ENCODE results near the gene MS4A4A. TPM values are rescaled to one million over a fixed set of nuclear protein-coding genes. Genes with fewer than 3 reads are reported as not detected.
"Not testable (repeated sequence)": the region's sequence is repeated elsewhere in the genome, so short reads cannot be mapped to it uniquely, and the experiment has no call there.

The MS4A4A gene
- 1 to 10 TPM; 4.4 to 7.5 (median 7.3) TPM for polyA plus RNA-seq (ENCODE audit: insufficient read length in 4 of 4)

DNA sequence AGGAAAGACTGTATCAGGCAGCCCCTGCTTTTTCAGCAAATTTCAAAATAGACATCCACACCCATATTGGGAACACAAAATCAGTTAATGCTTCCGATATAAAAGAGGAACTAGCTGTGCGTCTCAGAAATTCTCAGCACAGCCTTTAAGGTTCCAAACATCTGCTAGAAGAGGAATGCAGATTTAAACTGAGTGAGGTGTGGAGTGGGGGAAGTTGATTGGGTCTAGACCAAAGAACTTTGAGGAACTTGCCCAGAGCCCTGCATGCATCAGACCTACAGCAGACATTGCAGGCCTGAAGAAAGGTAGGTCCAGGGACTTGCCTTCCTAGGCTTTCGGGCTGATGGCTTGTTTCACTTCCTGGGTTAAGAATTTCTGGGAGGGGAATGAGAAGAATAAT is at the start of gene MS4A4A:
Gene MS4A4A, plus strand, starts transcription at position 255 of the 400 bp plus-strand sequence. Its CDS starts 10 bp downstream, at position 265.
- no peak for DNase-seq (ENCODE audit: low read depth in 4 of 4, low spot score in 3 of 4)

DNA sequence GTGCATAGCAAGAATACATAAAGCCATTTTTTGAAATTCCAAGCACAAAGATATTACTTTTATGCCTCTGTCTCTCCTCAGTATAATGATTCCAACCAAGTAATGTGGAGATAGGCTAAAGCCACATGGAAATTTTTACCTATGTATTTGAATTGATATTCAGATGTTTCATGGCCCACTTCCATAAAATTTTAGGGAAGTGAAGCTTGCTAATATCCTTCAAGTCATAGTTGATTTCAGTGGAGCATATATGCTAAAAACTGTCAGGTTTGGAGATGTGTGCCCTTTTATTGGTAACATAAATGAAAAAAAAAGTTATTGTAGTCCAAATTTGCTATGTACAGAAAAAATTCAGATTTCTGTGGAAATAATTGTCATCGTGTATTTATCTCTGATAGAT is 49.8 kb upstream of the MS4A4A start:
- DNase-seq (ENCODE audit: low read depth in 4 of 4, low spot score in 3 of 4), result no peak

DNA sequence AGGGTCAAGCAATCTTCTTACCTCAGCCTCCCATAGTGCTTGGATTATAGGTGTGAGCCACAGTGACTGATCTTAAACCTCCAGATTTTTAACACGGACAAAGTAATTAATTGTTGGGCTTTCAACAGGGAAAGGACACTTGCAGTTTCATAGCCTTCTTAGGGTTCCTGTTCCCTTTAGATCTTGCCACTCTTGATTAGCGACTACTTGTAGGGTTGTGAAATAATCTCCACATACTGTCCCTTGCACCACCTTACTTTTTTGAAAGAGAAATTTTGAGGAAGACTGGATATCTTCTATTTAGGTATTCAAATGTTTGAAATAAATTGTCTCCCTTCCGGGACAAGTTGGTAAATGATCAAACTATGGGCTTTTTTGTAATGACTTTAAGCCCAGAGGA is 45.1 kb upstream of the MS4A4A start:
- no peak for DNase-seq (ENCODE audit: low read depth in 4 of 4, low spot score in 3 of 4)

DNA sequence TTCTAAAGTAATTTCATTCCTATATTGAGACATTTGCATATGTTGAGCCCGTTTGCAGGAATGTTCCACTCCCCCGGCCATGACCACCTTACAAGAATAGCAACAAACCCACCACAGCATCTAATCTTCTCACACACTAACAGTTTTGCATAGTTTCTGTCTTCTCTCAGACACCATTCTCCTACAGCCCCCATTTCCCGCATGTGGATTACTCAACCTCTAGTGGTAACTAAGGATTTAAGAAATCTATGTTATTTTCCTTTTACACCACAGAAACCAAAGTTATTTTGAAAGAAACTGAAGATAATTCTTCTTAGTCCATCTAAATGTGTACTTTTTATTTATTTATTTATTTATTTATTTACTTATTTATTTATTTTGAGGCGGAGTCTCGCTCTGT is 39.8 kb upstream of the MS4A4A start:
- no peak for DNase-seq (ENCODE audit: low read depth in 4 of 4, low spot score in 3 of 4)

DNA sequence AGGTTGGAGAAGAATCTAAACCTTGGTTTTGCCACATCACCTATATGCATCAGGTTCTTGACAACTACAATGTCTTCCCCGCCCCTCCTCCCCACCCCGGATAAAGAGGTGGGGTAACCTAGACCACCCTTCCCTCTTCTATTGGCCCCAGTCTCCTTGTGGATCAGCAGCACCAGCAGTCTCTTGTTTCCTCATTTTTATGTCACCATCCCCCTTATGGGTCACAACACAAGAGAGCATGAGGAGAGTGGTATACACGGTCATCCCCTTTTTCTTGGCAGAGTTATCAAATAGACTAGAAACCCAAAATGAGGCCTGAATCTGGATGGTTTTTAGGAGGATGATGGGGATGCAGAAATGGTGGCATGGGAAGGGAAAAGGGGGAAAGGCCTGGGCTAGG is 38.7 kb upstream of the MS4A4A start:
- no peak for DNase-seq (ENCODE audit: low read depth in 4 of 4, low spot score in 3 of 4)

- no peak for DNase-seq (ENCODE audit: low read depth in 4 of 4, low spot score in 3 of 4)
Observed at GRCh38 chr11:60242740-60243239, 37.7 kb upstream of the MS4A4A start, which contains the start of gene MS4A4E. Gene MS4A4E (minus strand): TSS chr11:60243137. CDS start chr11:60230055, 13,082 bp downstream.

DNA sequence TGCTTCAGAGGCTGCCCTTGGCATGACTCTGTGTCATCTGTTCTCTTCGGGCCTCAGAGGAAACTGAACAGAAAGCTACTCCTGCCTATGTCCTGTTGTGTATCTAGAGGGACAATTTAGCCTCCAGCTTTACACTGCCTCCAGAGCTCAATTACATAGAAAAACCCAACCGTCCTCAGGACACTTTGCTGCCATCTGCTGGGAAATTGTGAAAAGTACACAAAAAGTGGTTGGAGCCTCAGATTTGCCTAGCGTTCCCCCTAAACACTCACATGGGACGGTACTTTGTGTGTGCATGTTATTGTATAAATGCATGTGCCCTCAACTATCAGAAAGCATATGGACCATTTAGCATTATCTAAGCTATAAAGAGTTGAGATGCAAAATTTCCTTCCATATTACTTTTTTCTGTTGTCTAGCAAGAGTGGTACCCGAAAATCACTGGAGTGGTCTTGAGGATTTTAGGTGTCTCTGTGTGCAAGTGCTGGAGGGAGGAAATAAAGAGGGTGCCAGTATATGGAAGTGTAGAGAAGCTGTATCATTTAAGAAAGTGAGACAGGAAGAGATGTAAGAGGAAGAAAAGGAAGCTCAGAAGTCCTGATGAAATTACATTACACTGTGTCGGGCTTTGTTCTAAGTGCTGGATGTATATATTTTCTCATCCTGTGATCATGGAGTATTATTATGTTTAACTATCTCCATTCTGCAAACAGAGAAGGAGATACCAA is 28.8 kb upstream of the MS4A4A start:
- peak in 2 of 4 donors; percentile 10 to 12 for DNase-seq (ENCODE audit: low read depth in 4 of 4, low spot score in 3 of 4)

DNA sequence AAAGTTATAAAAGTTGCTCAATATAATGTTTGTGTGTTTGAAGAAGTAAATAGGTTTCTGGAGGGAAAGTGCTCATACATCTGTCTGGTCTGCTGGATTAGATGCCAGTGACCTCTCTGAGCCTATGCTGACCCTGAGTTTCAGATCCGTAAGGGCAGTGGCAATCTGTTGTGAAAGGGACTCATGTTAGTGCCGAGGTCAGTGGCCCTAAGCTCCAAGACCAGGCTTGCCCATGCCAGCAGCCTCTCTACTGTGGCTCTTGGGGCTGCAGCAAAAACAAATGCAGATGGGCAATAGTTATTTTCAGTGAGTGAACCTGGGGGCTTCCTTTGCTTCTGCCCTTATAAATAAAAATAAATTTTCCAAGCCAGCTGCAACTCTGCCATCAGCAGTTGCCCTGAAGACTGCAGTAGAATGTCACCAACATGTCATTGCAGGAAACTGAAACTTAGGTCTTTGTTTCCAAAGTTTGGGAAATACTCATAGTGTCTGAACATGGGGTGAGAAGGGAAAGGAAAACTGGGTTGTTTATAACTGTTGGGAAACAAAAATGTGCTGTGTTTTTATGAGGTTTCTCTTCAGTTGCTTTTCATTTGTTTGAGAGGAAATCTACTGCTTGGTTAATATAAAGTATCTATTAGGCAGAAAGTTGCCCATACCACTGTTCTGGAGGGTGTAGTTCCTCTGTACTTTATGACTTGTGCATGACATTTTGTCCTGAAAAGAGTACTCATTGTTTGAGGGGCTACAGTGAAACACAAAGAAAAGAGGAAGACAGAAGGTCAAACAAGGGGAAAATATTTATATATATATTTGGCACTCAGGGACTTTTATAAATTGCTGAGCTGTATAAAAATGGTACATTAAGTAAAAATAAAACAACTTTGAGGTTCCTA is 28.0 kb upstream of the MS4A4A start:
- DNase-seq (ENCODE audit: low read depth in 4 of 4, low spot score in 3 of 4), result no peak

GRCh38 chr11:60257956-60258722 is 22.3 kb upstream of the MS4A4A start:
- DNase-seq (ENCODE audit: low read depth in 4 of 4, low spot score in 3 of 4), result no peak

DNA sequence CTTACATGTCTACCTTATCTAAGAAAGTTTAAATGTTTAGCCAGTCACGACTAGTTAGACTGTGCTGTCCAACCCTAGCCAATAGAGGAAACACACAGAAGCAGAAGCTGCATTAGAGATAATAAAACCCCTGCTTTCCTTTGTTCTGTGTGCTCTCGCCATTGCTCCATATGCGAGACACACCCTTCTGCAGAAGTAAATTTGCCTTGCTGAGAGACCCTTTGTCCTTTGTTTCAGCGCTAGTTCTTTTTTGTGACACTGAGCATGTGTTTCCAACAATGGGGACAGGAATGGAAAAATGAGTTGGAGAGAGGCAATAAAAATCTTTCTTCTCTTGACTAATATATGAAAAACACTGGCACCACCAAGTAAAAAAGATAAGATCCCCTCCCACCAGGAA is 19.5 kb upstream of the MS4A4A start:
- no peak for DNase-seq (ENCODE audit: low read depth in 4 of 4, low spot score in 3 of 4)

- no peak for DNase-seq (ENCODE audit: low read depth in 4 of 4, low spot score in 3 of 4)
Observed at GRCh38 chr11:60263402-60263801, 17.1 kb upstream of the MS4A4A start.

GRCh38 chr11:60264644-60265043 is 15.8 kb upstream of the MS4A4A start:
- no peak for DNase-seq (ENCODE audit: low read depth in 4 of 4, low spot score in 3 of 4)

DNA sequence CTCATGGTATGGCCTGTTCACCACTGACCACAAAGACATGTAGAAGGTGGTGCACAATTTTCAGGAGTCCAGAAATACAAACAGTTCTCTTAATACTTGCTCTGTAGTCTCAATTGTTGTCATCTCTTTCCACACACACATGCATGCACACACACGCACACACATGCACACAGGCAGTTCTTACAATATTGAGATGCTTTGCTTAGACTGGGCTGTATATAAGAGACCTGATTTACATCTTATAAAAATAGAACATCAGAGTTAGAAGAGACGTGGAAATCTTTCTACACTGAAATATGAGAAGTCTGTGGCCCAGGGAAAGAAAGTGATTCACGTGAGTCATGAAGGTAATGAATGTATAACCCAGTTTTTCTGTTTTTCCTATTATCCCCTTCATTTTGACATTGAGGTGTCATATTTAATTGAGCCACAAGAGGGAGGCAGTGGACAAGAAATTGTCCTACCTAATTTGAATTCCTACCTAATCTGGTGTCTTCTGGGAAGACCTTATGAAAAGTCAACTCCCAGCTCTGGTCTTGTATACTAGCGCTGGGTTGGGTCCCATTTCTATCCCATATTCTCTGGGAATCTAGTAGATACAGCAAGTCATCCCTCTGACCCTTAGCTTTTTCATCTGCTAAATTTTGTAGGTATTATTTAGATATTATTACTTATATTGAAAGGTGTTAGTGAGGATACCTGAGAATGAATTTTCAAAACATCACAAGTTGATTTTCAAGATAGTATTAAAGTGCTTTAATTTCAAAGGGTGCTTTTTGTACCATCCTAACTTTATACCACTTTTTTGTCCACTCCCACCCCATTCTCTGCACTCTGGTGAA is 14.9 kb upstream of the MS4A4A start:
- peak in 3 of 4 donors; percentile 3 to 13 (median 10) for DNase-seq (ENCODE audit: low read depth in 4 of 4, low spot score in 3 of 4)

DNA sequence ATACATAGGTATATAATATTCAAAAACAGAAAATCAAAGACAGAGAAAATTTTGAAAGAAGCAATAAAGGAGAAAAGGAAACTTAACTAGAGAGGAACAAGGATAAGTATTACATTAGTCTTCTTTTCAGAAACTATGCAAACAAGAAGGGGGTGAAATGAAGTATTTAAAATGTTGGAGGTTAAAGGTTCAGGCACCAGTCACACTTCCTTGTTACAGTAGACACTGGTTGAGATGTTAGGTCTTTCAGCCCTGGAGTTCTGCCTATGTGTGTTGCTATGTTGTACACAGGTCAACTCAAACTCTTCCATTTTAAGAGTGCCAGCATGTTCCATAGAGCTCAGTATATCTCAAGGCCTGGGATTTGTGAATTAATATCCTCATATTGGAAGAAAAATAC is 6.0 kb upstream of the MS4A4A start:
- DNase-seq (ENCODE audit: low read depth in 4 of 4, low spot score in 3 of 4), result no peak

GRCh38 chr11:60281485-60281884 is 1.0 kb downstream of the MS4A4A start:
- DNase-seq (ENCODE audit: low read depth in 4 of 4, low spot score in 3 of 4), result no peak

- DNase-seq (ENCODE audit: low read depth in 4 of 4, low spot score in 3 of 4), result no peak
Observed at GRCh38 chr11:60282286-60282685, 1.8 kb downstream of the MS4A4A start.

DNA sequence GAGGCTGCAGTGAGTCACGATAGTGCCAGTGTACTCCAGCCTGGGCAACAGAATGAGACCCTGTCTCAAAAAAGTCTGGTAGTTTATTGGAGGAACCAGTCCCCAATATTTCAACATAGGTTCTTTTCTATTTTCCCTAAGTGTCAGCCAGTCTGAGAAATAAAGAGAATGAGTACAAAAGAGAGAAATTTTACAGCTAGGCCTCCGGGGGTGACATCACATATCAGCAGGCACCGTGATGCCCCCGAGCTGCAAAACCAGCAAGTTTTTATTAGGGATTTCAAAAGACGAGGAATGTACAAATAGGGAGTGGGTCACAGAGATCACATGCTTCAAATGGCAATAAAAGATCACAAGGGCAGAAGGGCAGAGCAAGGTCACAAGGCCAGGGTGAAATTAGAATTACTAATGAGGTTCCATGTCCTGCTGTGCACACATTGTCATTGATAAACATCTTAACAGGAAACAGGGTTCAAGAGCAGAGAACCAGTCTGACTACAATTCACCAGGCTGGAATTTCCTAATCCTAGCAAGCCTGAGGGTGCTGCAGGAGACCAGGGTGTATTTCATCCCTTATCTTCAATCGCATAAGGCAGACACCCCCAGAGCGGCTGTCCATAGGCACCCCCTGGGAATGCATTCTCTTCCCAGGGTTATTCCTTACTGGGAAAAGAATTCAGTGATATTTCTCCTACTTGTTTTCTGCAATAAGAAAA is 5.1 kb downstream of the MS4A4A start:
- DNase-seq (ENCODE audit: low read depth in 4 of 4, low spot score in 3 of 4), result not testable (repeated sequence)

- DNase-seq (ENCODE audit: low read depth in 4 of 4, low spot score in 3 of 4), result no peak
Observed at GRCh38 chr11:60288531-60288930, 8.1 kb downstream of the MS4A4A start.

DNA sequence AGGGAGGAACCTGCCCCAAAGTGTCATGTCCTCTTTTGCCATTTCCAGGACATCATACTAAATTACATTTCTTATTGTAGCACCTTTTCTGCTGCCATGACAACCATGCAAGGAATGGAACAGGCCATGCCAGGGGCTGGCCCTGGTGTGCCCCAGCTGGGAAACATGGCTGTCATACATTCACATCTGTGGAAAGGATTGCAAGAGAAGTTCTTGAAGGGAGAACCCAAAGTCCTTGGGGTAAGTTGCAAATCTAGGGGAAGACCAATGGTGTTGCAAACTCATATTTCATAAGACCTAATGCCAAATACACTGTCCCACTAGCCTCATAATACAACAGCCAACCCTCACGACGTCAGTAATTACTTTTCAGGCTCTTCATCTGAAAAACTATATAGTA is 11.7 kb downstream of the MS4A4A start:
- DNase-seq (ENCODE audit: low read depth in 4 of 4, low spot score in 3 of 4), result no peak
